Gastrocnemius medialis (tissue), 4 donors: ENCODE measurements around the gene KCNJ9. TPM values are rescaled to one million over a fixed set of nuclear protein-coding genes. Genes with fewer than 3 reads are reported as not detected.

Experiments
- ATAC-seq, 2 donors: fragments of 150-250 bp; one replicate each; pipeline ENCODE4 v1.9.1; 2016
- DNase-seq, 2 donors: peaks; one replicate each; pipeline ENCODE4 v3.0.0-alpha.2; 2019
- H3K27ac ChIP-seq, 4 donors: fragments of 200-600 bp; sonication (generic); 1 replicate in 1 of 4; 2 replicates in 3 of 4; pipeline ENCODE4 v1.5.1; 2016 to 2018; ENCODE audit warnings: mild to moderate bottlenecking in 2 of 4, moderate library complexity in 1 of 4
- H3K27me3 ChIP-seq, 3 donors: fragments of 200-600 bp; sonication (generic) in 2 of 3; 1 replicate in 1 of 3; 2 replicates in 2 of 3; pipeline versions ENCODE4 v1.5.1 to v1.6.0; 2016 to 2019; ENCODE audit warnings: mild to moderate bottlenecking in 1 of 3, moderate library complexity in 1 of 3
- H3K36me3 ChIP-seq, 2 donors: fragments of 200-600 bp; sonication (generic) in 1 of 2; one replicate each; pipeline ENCODE4 v1.5.1; 2017 to 2018
- H3K4me1 ChIP-seq, 2 donors: fragments of 200-600 bp; sonication (generic) in 1 of 2; one replicate each; pipeline ENCODE4 v1.5.1; 2016 to 2017; ENCODE audit warnings: mild to moderate bottlenecking in 2 of 2
- H3K4me3 ChIP-seq, 4 donors: fragments of 200-600 bp; sonication (generic) in 3 of 4; 1 replicate in 1 of 4; 2 replicates in 3 of 4; pipeline ENCODE4 v1.5.1; 2016 to 2019; ENCODE audit warnings: mild to moderate bottlenecking in 2 of 4
- H3K9me3 ChIP-seq, 3 donors: fragments of 200-600 bp; sonication (generic) in 2 of 3; 1 replicate in 1 of 3; 2 replicates in 2 of 3; pipeline ENCODE4 v1.5.1; 2016 to 2019
- CTCF ChIP-seq, 5 experiments: fragments of 450-650 bp in 3 of 5; fragments of 200-600 bp in 2 of 5; sonication (generic) in 2 of 5; IDR thresholded peaks in 4 of 5; conservative IDR thresholded peaks in 1 of 5; 1 replicate in 4 of 5; 2 replicates in 1 of 5; pipeline ENCODE4 v1.5.1; 2016 to 2019; ENCODE audit warnings: antibody characterized with exemption in 5 of 5, mild to moderate bottlenecking in 3 of 5, moderate library complexity in 3 of 5
- POLR2A ChIP-seq, 2 donors: fragments of 450-650 bp; IDR thresholded peaks; one replicate each; pipeline ENCODE4 v1.6.1; 2017; ENCODE audit warnings: antibody characterized with exemption in 2 of 2, mild to moderate bottlenecking in 2 of 2, moderate library complexity in 2 of 2
- in situ Hi-C, 4 donors: fragments of 200-750 bp; cut with MboI; loops; one replicate each; pipeline versions ENCODE4 v1.15.0 to v1.8.0; 2017; ENCODE audit warnings: low sequenced_read_pairs in 4 of 4
- intact Hi-C: fragments of 100-400 bp; cut with DNase I; formaldehyde crosslinking; loops from one replicate; pipeline ENCODE4 v1.15.1; 2023; ENCODE audit warnings: low total_unique reads
- total RNA-seq, 4 donors: library from RNA; depleted of rRNA; stranded (reverse); fragments of >200 nt; gene quantifications; one replicate each; pipeline versions ENCODE4 v1.1.0 to v1.2.3, GENCODE V29; 2016

Gene KCNJ9
- total RNA-seq, 4 donors from 2014 or later: not detected

GRCh38 chr1:160095382-160096105 lies 14.2 kb downstream of the KCNJ9 start:
- peak overlapping the region; percentile 44 to 94 (median 90) for H3K27ac ChIP-seq
- DNase-seq: no peak
- intact Hi-C loops (loop anchor here (5.0 kb wide), 1 partner anchor 247 kb away; the partner anchor contains the start of genes COPA and NCSTN), in situ Hi-C loops (loop anchor here in 2 of 4 donors (10.0 to 25.0 kb wide), 3 partner anchors 159 to 267 kb away; partner anchors contain the start of genes NHLH1 (in 2 of the 2) and PEX19 (in 1 of the 2))
- TF ChIP-seq CTCF (IDR thresholded peaks at IDR 0.05 in 4 of 5, conservative IDR thresholded peaks at IDR 0.05 in 1 of 5) (no peak), POLR2A (IDR thresholded peaks at IDR 0.05) (no peak)
- peaks cover 0 to 6% of the 10 kb centered on the region in 2 donors for H3K36me3 ChIP-seq
- no peaks in the 10 kb centered on the region for H3K27me3 ChIP-seq
- no peaks in the 10 kb centered on the region for H3K9me3 ChIP-seq
- H3K4me3 ChIP-seq: no peak overlapping the region
- no peak for ATAC-seq
- peaks cover 20 to 23% of the 10 kb centered on the region in 2 donors for H3K4me1 ChIP-seq

DNA sequence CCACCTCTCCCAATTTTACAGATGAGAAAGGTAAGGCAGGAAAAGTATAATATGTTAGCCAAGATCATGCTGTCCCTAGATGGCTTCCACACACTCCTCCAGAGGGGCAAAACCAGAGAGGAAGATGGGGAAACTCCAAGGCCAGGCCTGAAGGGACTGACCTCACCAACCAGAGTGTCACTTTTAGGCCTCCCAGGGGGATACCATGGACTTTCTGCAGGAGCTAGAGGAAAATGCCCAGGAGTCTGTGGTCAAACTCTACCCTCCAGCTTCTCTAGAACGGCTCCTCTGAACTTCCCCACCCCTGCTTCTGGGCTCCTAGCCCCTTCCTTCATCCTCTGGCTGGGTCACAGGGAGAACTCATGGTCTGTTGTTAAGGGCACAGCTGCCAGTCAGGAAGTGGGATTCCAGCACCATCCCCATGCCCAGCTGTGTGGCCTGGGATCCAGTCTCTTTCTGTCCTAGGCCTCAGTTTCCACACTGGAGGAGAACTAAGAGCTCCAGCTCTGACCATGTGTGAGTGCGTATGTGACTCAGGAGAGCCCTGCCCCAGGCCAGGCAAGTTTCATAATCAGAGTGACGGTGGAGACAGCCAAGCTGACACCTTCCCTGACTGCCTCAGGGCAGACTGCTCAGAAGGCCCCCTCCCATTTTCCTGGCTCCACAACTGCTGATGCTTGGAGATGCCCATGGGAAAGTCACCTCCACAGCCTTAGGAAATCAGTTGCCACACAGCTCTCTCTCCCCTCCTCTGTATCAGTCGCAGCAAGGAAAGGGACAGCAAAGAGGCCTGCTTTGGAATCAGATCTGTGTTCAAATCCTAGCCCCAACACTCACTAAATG lies 15.2 kb downstream of the KCNJ9 start:
- peaks cover 30% of the 10 kb centered on the region in 2 donors for H3K4me1 ChIP-seq
- H3K4me3 ChIP-seq: no peak overlapping the region
- TF ChIP-seq POLR2A (IDR thresholded peaks at IDR 0.05) (no peak), CTCF (IDR thresholded peaks at IDR 0.05 in 4 of 5, conservative IDR thresholded peaks at IDR 0.05 in 1 of 5) (no peak)
- peak overlapping the region; percentile 88 to 96 (median 94) for H3K27ac ChIP-seq
- no peaks in the 10 kb centered on the region for H3K9me3 ChIP-seq
- intact Hi-C loops (loop anchor here (5.0 kb wide), 1 partner anchor 246 kb away; the partner anchor contains the start of genes COPA and NCSTN), in situ Hi-C loops (loop anchor here in 2 of 4 donors (10.0 to 25.0 kb wide), 3 partner anchors 158 to 266 kb away; partner anchors contain the start of genes NHLH1 (in 2 of the 2) and PEX19 (in 1 of the 2))
- H3K36me3 ChIP-seq: peaks cover 0 to 6% of the 10 kb centered on the region in 2 donors
- ATAC-seq: peak; percentile 4 to 23
- no peaks in the 10 kb centered on the region for H3K27me3 ChIP-seq
- peak in 1 of 2 donors; percentile 78 for DNase-seq

- intact Hi-C loops: loop anchor here (5.0 kb wide), 1 partner anchor 245 kb away; the partner anchor contains the start of genes COPA and NCSTN
- no peak for TF ChIP-seq CTCF (IDR thresholded peaks at IDR 0.05 in 4 of 5, conservative IDR thresholded peaks at IDR 0.05 in 1 of 5)
Measured at GRCh38 chr1:160097151-160097910, 16.0 kb downstream of the KCNJ9 start.

More at GRCh38 chr1:160097151-160097910, 16.0 kb downstream of the KCNJ9 start:
- H3K4me3 ChIP-seq: peak overlapping the region; percentile 75 to 99 (median 87)
- in situ Hi-C loops: loop anchor here in 2 of 4 donors (10.0 to 25.0 kb wide), 3 partner anchors 157 to 265 kb away; partner anchors contain the start of genes NHLH1 (in 2 of the 2) and PEX19 (in 1 of the 2)
- ATAC-seq (no peak), DNase-seq (no peak)
- H3K27me3 ChIP-seq: no peaks in the 10 kb centered on the region
- peak overlapping the region; percentile 88 to 96 (median 94) for H3K27ac ChIP-seq
- no peaks in the 10 kb centered on the region for H3K9me3 ChIP-seq
- peaks cover 38 to 39% of the 10 kb centered on the region in 2 donors for H3K4me1 ChIP-seq
- peaks cover 0 to under 1% of the 10 kb centered on the region in 2 donors for H3K36me3 ChIP-seq
